GDM1 (cell line): ENCODE results near the gene SSBP2.
"Not testable (repeated sequence)": the region's sequence is repeated elsewhere in the genome, so short reads cannot be mapped to it uniquely, and the experiment has no call there.

Experiments used
- DNase-seq: peaks from one replicate; lab custom pipeline; 2025; lab: John Stamatoyannopoulos, UW

The SSBP2 gene

DNA sequence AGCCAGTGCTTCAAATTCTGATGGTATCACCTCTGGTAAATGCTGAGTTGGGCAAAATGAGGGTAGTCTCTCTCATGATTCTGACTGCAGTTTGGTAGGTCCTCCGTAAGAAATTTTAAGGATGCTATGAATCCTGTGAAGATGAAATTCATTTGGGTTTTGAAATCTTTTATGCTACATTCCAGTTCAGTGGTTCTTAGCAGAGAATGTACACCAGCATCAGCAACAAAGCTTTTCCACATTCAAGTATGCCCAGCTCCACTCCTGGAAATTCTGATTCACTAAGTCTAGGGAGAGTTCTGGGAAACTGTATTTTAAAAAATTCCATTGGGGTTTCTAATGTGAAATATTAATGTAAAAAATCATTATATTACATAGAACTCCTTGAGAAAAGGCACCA, 323.3 kb downstream of the SSBP2 start:
- DNase-seq, result no peak

DNA sequence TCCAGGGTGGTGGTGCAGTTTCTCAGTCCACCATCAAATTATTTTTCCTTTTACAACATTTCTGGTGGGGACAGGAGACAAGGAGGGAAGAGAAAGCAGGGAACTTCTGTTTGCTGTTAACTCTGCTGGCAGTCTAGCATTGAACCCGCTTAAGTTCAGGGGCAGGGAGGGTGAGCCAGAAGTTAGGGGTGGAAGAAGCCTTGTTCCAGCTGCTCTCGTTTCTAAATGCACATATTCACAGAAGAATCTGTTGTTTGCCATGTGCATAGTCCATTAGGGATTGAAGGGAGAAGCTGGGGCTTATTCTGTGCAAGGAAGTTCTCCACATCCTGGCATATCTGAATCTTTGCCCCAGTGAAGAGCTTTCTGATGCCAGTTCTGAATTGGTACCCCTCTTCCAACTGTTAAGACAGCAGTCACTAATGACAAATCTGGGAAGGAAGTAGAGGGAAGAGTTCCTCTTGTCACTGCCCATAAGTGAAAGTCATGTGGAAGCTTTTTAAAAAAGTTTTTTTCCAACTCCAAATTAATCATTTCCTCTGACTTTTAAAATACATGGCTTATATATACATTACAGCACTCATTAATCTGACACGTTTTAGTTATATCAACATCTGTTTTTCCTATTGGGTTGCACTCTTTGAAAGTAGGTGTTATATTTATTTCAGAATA, 324.4 kb downstream of the SSBP2 start:
- DNase-seq, result no peak

DNA sequence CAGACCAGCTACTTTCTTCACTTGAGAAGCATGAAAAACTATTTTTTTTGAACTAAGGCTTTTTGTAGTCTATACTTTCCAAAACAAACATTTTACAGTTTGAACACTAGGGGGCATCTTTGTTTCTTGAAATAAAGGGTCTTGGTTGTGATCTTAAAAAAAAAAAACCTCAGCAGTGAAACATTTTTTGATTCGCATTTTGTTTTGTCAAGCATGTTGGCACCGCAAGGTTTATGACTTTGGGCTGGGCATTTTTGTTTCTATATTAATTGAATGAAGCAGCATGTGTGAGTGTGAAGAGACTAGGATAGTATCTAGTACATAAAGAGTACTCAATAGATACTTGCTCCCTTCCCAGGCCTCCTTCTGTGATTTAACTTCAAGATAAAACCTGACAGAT, 325.3 kb downstream of the SSBP2 start:
- DNase-seq, result no peak

GRCh38 chr5:81424728-81425127, 326.2 kb downstream of the SSBP2 start:
- DNase-seq, result no peak

- DNase-seq, result no peak
These were observed 328.2 kb downstream of the SSBP2 start for GRCh38 chr5:81422671-81423070.

GRCh38 chr5:81420039-81420667, 330.7 kb downstream of the SSBP2 start:
- peak; percentile 19 for DNase-seq

- DNase-seq, result no peak
These were observed 332.3 kb downstream of the SSBP2 start for GRCh38 chr5:81418606-81419005.

DNA sequence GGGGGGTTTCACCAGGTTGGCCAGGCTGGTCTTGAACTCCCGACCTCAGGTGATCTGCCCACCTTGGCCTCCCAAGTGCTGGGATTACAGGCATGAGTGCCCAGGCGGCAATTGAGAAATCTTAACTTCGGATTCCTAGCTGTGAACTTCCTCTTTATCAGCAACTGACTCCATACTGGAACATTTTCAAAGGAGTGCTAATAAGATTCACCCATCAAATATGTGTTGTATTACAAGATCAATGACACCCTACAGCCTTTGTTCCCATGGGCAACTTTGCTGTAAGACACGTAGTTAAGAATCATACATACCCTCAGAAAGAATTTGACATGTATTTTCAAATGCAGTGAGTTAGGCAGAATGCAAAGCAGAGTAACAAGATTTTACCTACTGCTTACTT, 333.8 kb downstream of the SSBP2 start:
- no peak for DNase-seq

GRCh38 chr5:81409896-81410295, 341.0 kb downstream of the SSBP2 start:
- no peak for DNase-seq

DNA sequence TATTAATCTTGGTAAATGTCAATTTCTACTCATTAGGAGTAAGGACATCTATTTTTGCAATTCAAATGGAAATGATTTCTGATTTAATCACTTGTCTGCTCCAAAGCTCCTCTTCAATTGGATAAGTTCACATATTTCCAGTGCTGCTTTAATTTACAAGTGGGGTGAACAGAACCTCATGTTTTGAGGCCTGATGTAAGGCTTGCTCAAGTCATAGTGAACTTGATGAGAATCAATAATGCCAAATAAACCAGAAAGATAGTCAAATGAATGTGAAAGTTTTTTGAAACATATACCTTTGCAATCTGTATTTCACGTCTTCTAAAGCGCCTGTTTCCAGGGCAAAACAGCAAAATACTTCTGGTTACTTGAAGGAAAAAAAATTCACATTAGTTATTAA, 341.5 kb downstream of the SSBP2 start:
- DNase-seq, result no peak

- no peak for DNase-seq
These were observed 342.4 kb downstream of the SSBP2 start for GRCh38 chr5:81408496-81408895.

GRCh38 chr5:81407811-81408210, 343.1 kb downstream of the SSBP2 start:
- DNase-seq, result not testable (repeated sequence)

GRCh38 chr5:81405126-81405891, 345.6 kb downstream of the SSBP2 start:
- no peak for DNase-seq

DNA sequence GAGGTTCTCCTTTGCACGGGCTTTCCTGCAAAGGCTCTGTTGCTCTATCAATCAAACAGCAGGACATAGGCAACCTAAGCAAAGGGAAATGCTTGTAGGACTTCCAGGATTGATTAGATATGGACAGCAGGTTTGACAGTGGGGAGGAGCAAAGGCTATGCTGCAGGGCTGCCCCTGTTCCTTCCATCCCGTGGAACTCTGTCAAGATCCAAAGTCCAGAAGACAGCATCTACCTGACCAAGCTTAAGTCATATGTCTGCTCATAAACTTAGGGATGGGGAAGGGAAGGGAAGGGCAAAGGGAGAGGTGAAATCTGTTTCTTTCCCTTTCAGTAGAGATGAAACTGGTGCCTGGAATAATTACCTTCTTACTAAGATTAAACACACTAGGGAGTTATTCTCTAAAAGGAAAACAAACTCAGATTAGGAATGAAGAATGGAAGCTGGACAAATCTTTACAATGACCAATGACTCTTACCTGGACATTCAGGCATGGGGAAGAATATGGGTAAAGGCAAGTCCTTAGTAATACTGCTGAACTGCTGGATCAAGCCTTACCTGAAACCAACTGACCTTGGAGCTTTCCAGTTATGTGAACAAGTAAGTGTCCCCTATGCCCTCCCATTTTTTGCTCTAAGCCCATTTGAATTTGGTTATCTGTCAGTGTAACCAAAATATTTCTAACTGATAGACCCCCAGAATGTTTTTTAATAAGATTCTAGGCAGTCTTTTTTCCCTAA, 348.5 kb downstream of the SSBP2 start:
- DNase-seq, result no peak

- no peak for DNase-seq
These were observed 349.6 kb downstream of the SSBP2 start for GRCh38 chr5:81401266-81401665.

- DNase-seq, result peak; percentile 23
These were observed 350.5 kb downstream of the SSBP2 start for GRCh38 chr5:81400375-81400774.

DNA sequence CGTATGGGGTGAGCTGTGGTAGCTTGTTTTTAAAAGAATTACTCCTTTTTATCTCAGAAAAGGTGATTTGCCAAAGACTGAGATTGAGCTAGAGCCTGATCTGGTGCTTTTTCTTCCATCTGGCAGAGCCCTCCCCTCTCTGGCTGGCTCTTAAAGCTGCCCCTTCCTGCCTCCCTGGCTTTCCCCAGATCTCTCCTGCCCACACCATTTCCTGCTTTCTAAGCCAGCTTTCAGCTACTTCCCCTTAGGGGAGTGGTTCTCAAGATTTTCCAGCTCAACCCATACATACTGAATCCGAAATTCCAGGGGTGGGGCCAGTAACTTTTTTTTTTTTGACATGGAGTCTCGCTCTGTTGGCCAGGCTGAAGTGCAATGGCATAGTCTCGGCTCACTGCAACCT, 352.2 kb downstream of the SSBP2 start:
- peak; percentile 41 for DNase-seq

GRCh38 chr5:81397176-81397575, 353.7 kb downstream of the SSBP2 start:
- no peak for DNase-seq

- DNase-seq, result no peak
These were observed 355.6 kb downstream of the SSBP2 start for GRCh38 chr5:81395262-81395661.

GRCh38 chr5:81393783-81394718, 356.8 kb downstream of the SSBP2 start, which contains the start of gene ACOT12:
Gene ACOT12 (minus strand): TSS chr5:81394134. CDS start chr5:81394114, 20 bp downstream.
- DNase-seq, result no peak

DNA sequence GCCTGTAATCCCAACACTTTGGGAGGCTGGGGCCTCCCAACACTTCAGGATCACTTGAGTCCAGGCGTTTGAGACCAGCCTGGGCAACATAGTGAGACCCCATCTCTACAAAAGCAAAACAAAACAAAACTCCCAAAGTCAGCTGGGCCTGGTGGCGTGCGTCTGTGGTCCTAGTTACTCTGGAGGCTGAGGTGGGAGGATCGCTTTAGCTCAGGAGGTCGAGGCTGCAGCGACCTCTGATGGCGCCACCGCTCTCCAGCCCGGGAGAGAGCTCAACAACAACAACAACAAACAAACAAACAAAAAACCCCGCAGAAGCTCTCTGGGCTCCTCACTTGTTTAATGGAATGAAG, 357.5 kb downstream of the SSBP2 start:
- no peak for DNase-seq
